Ishikawa (cell line): Measurements from ENCODE around the gene MYPN.

Source experiments
- CEBPB ChIP-seq: IDR thresholded peaks from 2 replicates; pipeline ENCODE4 v1.6.1; 2012
- CREB1 ChIP-seq: IDR thresholded peaks from 2 replicates; pipeline ENCODE4 v1.6.1; 2012; ENCODE audit warnings: low read depth
- EGR1 ChIP-seq: IDR thresholded peaks from 2 replicates; pipeline ENCODE4 v1.6.1; 2012
- EP300 ChIP-seq: IDR thresholded peaks from 2 replicates; pipeline ENCODE4 v1.6.1; 2012; ENCODE audit warnings: borderline replicate concordance
- FOXM1 ChIP-seq: IDR thresholded peaks from 2 replicates; pipeline ENCODE4 v1.6.1; 2012; ENCODE audit warnings: low read depth, borderline replicate concordance
- MAX ChIP-seq: IDR thresholded peaks from 2 replicates; pipeline ENCODE4 v1.6.1; 2012
- NFIC ChIP-seq: IDR thresholded peaks from 2 replicates; pipeline ENCODE4 v1.6.1; 2012
- RAD21 ChIP-seq: IDR thresholded peaks from 2 replicates; pipeline ENCODE4 v1.6.1; 2012; ENCODE audit warnings: low read depth
- REST ChIP-seq: IDR thresholded peaks from 2 replicates; pipeline ENCODE4 v1.6.1; 2012; ENCODE audit warnings: low read depth, mild to moderate bottlenecking
- TAF1 ChIP-seq: IDR thresholded peaks from 2 replicates; pipeline ENCODE4 v1.6.1; 2012; ENCODE audit warnings: low read depth, mild to moderate bottlenecking
- TCF12 ChIP-seq: IDR thresholded peaks from 2 replicates; pipeline ENCODE4 v1.6.1; 2012; ENCODE audit warnings: low read depth
- TEAD4 ChIP-seq: IDR thresholded peaks from 2 replicates; pipeline ENCODE4 v1.6.1; 2012
- USF1 ChIP-seq: IDR thresholded peaks from 2 replicates; pipeline ENCODE4 v1.6.1; 2012
- YY1 ChIP-seq: IDR thresholded peaks from 2 replicates; pipeline ENCODE4 v1.6.1; 2012; ENCODE audit warnings: low read depth
- ZBTB7A ChIP-seq: IDR thresholded peaks from 2 replicates; pipeline ENCODE4 v1.6.1; 2012; ENCODE audit warnings: low read depth

Gene MYPN

DNA sequence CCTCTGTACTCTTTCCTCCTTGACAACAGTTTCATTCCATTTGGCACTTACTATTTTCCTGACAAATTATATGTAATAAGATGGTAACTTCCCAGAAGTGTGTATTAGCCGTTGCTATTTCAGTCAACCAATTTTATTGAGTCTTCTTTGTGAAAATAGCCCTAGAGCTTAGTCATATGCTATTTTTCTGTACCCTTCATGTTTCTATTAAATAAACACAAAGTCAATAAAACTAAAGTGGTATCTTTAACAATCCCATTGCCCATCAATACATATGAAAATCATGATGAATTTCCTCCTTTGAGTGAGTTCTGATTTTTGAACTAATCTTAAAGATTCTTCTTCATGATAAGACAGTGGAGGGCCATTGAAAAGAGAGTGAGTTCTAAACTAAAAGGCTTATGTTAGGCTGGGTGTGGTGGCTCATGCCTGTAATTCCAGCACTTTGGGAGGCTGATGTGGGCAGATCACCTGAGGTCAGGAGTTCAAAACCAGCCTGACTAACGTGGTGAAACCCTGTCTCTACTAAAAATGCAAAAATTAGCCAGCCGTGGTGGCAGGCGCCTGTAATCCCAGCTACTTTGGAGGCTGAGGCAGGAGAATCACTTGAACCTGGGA lies 5.9 kb upstream of the MYPN start:
- no peak for TF ChIP-seq NFIC
- TF ChIP-seq EGR1, result no peak
- no peak for TF ChIP-seq TAF1
- no peak for TF ChIP-seq USF1
- TF ChIP-seq YY1, result no peak
- no peak for TF ChIP-seq FOXM1
- TF ChIP-seq ZBTB7A, result no peak
- no peak for TF ChIP-seq MAX

- TF ChIP-seq TCF12, result no peak
- no peak for TF ChIP-seq YY1
- TF ChIP-seq EP300, result no peak
- no peak for TF ChIP-seq EGR1
- TF ChIP-seq ZBTB7A, result no peak
- no peak for TF ChIP-seq CEBPB
- TF ChIP-seq NFIC, result no peak
Observed at GRCh38 chr10:68103901-68104300, 5.4 kb upstream of the MYPN start.

- no peak for TF ChIP-seq TEAD4
- no peak for TF ChIP-seq EP300
- TF ChIP-seq MAX, result no peak
- TF ChIP-seq CREB1, result no peak
- no peak for TF ChIP-seq YY1
- no peak for TF ChIP-seq CEBPB
- TF ChIP-seq REST, result no peak
- no peak for TF ChIP-seq USF1
- no peak for TF ChIP-seq ZBTB7A
- no peak for TF ChIP-seq FOXM1
Observed at GRCh38 chr10:68105820-68106219, 3.5 kb upstream of the MYPN start.

GRCh38 chr10:68106656-68107055 lies 2.6 kb upstream of the MYPN start:
- TF ChIP-seq ZBTB7A, result no peak
- TF ChIP-seq YY1, result no peak
- no peak for TF ChIP-seq FOXM1
- no peak for TF ChIP-seq CREB1
- TF ChIP-seq RAD21, result no peak
- no peak for TF ChIP-seq EGR1
- TF ChIP-seq REST, result no peak
- TF ChIP-seq USF1, result no peak
- TF ChIP-seq EP300, result no peak
- TF ChIP-seq CEBPB, result no peak
- TF ChIP-seq TAF1, result no peak
- TF ChIP-seq TCF12, result no peak
- TF ChIP-seq MAX, result no peak
- TF ChIP-seq TEAD4, result no peak
- TF ChIP-seq NFIC, result no peak

- no peak for TF ChIP-seq ZBTB7A
- TF ChIP-seq FOXM1, result no peak
- TF ChIP-seq YY1, result no peak
- no peak for TF ChIP-seq TCF12
- no peak for TF ChIP-seq CREB1
- TF ChIP-seq EP300, result no peak
- no peak for TF ChIP-seq TEAD4
- TF ChIP-seq MAX, result no peak
- TF ChIP-seq USF1, result no peak
- no peak for TF ChIP-seq RAD21
- TF ChIP-seq NFIC, result no peak
- TF ChIP-seq REST, result no peak
- no peak for TF ChIP-seq CEBPB
Observed at GRCh38 chr10:68107651-68108050, 1.6 kb upstream of the MYPN start.
